B cell (primary cell): ENCODE data around the gene CLCN7.

Experiments
- EZH2 ChIP-seq: IDR thresholded peaks from 2 replicates; pipeline ENCODE4 v1.6.1; 2012; ENCODE audit warnings: borderline replicate concordance, low read depth, mild to moderate bottlenecking, moderate library complexity, low read length; ENCODE audit not compliant: insufficient read depth, poor library complexity, severe bottlenecking
- TF ChIP-seq, protein P1 (sequence below): fragments of 200-600 bp; IDR thresholded peaks from one replicate; pipeline ENCODE4 v1.8.0; 2022; ENCODE audit warnings: antibody characterized with exemption, mild to moderate bottlenecking

DNA sequence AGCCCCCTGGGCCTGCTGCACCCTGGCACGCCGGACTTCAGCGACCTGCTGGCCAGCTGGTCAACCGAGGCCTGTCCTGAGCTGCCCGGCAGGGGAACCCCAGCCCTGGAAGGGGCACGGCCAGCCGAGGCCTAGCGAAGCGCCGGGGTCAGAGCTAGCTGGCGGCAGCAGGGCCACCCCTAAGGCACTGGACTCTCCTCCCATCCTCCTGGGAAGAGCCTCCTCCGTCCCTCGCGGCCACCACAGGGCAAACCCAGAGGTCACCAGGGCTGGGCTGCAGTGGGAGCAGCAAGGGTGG, 41.6 kb downstream of the CLCN7 start:
- TF ChIP-seq, protein P1, sequence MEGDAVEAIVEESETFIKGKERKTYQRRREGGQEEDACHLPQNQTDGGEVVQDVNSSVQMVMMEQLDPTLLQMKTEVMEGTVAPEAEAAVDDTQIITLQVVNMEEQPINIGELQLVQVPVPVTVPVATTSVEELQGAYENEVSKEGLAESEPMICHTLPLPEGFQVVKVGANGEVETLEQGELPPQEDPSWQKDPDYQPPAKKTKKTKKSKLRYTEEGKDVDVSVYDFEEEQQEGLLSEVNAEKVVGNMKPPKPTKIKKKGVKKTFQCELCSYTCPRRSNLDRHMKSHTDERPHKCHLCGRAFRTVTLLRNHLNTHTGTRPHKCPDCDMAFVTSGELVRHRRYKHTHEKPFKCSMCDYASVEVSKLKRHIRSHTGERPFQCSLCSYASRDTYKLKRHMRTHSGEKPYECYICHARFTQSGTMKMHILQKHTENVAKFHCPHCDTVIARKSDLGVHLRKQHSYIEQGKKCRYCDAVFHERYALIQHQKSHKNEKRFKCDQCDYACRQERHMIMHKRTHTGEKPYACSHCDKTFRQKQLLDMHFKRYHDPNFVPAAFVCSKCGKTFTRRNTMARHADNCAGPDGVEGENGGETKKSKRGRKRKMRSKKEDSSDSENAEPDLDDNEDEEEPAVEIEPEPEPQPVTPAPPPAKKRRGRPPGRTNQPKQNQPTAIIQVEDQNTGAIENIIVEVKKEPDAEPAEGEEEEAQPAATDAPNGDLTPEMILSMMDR: no peak
- no peak for TF ChIP-seq EZH2
